ENCODE measurements around the gene DTNA. TPM values are rescaled to one million over a fixed set of nuclear protein-coding genes. Genes with fewer than 3 reads are reported as not detected.

Gene DTNA
- total RNA-seq, 4 donors from 2014 or later, result 26.1 to 58.3 (median 40.3) TPM

- H3K4me1 ChIP-seq, result no peaks in the 10 kb centered on the region
- no peaks in the 10 kb centered on the region for H3K36me3 ChIP-seq
- H3K4me3 ChIP-seq, result no peak overlapping the region
- DNase-seq (ENCODE audit: low spot score in 2 of 2), result no peak
- H3K27ac ChIP-seq, result no peak overlapping the region
- no peaks in the 10 kb centered on the region for H3K27me3 ChIP-seq
- no peak for TF ChIP-seq POLR2A (IDR thresholded peaks at IDR 0.05)
- no peak for TF ChIP-seq EP300 (IDR thresholded peaks at IDR 0.05)
- TF ChIP-seq, protein P1, sequence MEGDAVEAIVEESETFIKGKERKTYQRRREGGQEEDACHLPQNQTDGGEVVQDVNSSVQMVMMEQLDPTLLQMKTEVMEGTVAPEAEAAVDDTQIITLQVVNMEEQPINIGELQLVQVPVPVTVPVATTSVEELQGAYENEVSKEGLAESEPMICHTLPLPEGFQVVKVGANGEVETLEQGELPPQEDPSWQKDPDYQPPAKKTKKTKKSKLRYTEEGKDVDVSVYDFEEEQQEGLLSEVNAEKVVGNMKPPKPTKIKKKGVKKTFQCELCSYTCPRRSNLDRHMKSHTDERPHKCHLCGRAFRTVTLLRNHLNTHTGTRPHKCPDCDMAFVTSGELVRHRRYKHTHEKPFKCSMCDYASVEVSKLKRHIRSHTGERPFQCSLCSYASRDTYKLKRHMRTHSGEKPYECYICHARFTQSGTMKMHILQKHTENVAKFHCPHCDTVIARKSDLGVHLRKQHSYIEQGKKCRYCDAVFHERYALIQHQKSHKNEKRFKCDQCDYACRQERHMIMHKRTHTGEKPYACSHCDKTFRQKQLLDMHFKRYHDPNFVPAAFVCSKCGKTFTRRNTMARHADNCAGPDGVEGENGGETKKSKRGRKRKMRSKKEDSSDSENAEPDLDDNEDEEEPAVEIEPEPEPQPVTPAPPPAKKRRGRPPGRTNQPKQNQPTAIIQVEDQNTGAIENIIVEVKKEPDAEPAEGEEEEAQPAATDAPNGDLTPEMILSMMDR (IDR thresholded peaks at IDR 0.05), result no peak
- H3K9me3 ChIP-seq, result no peaks in the 10 kb centered on the region
Observed at GRCh38 chr18:34691614-34692013, 18.5 kb upstream of the DTNA start.

- Histone ChIP-seq H3K27me3 (no peaks in the 10 kb centered on the region), H3K4me3 (no peak overlapping the region), H3K9me3 (no peaks in the 10 kb centered on the region), H3K36me3 (peaks cover 0 to 6% (median 0%) of the 10 kb centered on the region in 3 donors), H3K27ac (no peak overlapping the region), H3K4me1 (no peaks in the 10 kb centered on the region)
- no peak for DNase-seq (ENCODE audit: low spot score in 2 of 2)
- TF ChIP-seq POLR2A (IDR thresholded peaks at IDR 0.05) (no peak), EP300 (IDR thresholded peaks at IDR 0.05) (no peak)
- 65 to 68% methylated on average over 5 of the region's 5 CpGs for WGBS, 2 donors
Observed at GRCh38 chr18:34694591-34695165, 15.4 kb upstream of the DTNA start.

DNA sequence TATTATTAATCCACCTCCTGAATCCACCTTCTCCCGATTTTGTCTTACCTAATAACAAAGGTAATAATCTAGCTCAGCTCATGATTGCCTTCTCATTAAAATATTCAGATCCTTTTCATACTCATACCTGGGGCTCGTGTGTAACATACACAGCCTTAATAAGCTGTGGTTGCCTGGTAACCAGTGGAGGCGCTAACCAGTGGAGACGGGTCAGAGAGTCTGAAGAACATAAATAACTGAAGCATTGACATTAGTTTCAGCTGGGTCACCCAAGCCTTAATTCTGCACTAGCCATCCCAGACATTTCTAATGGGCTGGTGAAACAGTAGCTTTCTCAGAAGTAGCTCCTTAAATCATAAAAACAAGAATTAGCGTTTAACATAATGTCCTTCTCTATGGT is 14.8 kb upstream of the DTNA start:
- TF ChIP-seq, protein P1 (IDR thresholded peaks at IDR 0.05), result no peak
- TF ChIP-seq EP300 (IDR thresholded peaks at IDR 0.05) (no peak), POLR2A (IDR thresholded peaks at IDR 0.05) (no peak)
- Histone ChIP-seq H3K27me3 (no peaks in the 10 kb centered on the region), H3K27ac (no peak overlapping the region), H3K36me3 (peaks cover 0 to 6% (median 0%) of the 10 kb centered on the region in 3 donors), H3K9me3 (no peaks in the 10 kb centered on the region), H3K4me1 (no peaks in the 10 kb centered on the region), H3K4me3 (no peak overlapping the region)
- no peak for DNase-seq (ENCODE audit: low spot score in 2 of 2)
- 70 to 71% methylated on average over 5 of the region's 5 CpGs for WGBS, 2 donors

DNA sequence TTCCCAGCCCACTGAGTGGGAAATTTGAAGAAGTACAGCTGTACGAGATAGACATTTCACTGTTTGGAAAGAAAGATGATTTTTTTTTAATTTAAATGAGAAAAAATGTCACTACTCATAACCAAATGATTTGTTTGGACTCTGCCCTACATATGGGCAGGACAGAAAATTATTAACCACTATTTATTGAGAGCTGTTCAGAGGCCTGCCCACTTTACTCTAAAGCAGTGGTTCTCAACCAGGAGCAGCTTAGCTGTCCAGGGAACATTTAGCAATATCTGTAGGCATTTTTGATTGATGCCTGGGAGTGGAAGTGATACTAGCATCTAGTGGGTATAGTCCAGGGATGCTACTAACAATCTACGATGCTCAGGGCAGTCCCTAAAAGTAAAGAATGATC is 13.4 kb upstream of the DTNA start:
- H3K27me3 ChIP-seq, result no peaks in the 10 kb centered on the region
- H3K9me3 ChIP-seq, result no peaks in the 10 kb centered on the region
- TF ChIP-seq EP300 (IDR thresholded peaks at IDR 0.05), result no peak
- TF ChIP-seq POLR2A (IDR thresholded peaks at IDR 0.05), result no peak
- TF ChIP-seq, protein P1 (IDR thresholded peaks at IDR 0.05), result no peak
- peaks cover 0 to 6% (median 0%) of the 10 kb centered on the region in 3 donors for H3K36me3 ChIP-seq
- H3K4me1 ChIP-seq, result no peaks in the 10 kb centered on the region
- DNase-seq (ENCODE audit: low spot score in 2 of 2), result no peak
- H3K27ac ChIP-seq, result no peak overlapping the region
- H3K4me3 ChIP-seq, result no peak overlapping the region
- 93 to 99% methylated on average over 2 of the region's 2 CpGs for whole genome bisulfite sequencing, 2 donors

DNA sequence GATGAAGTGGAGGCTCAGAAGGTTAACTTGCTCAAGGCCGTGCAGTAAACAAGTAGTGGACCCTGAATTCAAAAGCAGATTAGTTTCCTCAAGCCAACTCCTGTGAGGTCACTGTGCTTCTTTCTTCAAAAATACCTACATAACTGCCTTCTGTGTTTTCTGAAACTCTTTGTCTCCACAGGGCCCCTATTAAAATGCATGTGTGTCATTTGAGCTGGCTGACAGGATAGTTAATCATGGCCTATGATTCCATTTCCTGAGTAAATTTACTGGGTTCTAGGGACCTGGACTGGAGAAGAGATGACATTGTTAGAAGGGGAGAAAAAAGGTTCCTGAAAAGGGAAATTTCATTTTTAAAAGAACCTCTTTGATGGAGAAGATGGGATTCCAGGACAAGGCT is 12.9 kb upstream of the DTNA start:
- Histone ChIP-seq H3K36me3 (peaks cover 0 to 6% (median 0%) of the 10 kb centered on the region in 3 donors), H3K27ac (no peak overlapping the region), H3K4me1 (no peaks in the 10 kb centered on the region), H3K27me3 (no peaks in the 10 kb centered on the region), H3K9me3 (no peaks in the 10 kb centered on the region), H3K4me3 (no peak overlapping the region)
- WGBS, 2 donors, result 86 to 100% methylated on average over 1 of the region's 1 CpG
- TF ChIP-seq, protein P1 (IDR thresholded peaks at IDR 0.05), result no peak
- TF ChIP-seq EP300 (IDR thresholded peaks at IDR 0.05), result no peak
- no peak for TF ChIP-seq POLR2A (IDR thresholded peaks at IDR 0.05)
- no peak for DNase-seq (ENCODE audit: low spot score in 2 of 2)

DNA sequence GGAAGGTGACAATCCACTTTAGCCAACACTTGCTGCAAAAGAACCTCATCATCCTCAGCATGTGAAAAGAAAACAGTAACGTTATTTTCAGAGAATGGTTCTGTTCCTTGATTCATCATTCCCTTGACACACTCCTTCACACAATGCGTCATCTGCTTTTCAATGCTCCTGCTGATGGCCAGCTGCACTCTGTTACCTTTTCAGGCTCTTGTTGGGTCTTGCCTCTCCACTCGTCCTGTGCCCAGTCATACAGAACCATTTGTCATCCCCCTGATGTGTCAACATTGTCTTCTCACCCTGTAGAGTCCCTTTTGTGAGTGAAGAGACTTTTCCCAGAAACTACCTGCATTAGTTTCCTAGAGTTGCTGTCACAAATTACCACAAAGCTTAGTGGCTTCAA is 12.2 kb upstream of the DTNA start:
- H3K9me3 ChIP-seq, result no peaks in the 10 kb centered on the region
- DNase-seq (ENCODE audit: low spot score in 2 of 2), result no peak
- no peak for TF ChIP-seq POLR2A (IDR thresholded peaks at IDR 0.05)
- peaks cover 0 to 6% (median 0%) of the 10 kb centered on the region in 3 donors for H3K36me3 ChIP-seq
- no peak overlapping the region for H3K4me3 ChIP-seq
- WGBS, 2 donors, result 87% methylated on average over 3 of the region's 3 CpGs
- H3K27me3 ChIP-seq, result no peaks in the 10 kb centered on the region
- no peaks in the 10 kb centered on the region for H3K4me1 ChIP-seq
- H3K27ac ChIP-seq, result no peak overlapping the region
